Chondrocyte (in vitro differentiated cells): Measurements from ENCODE around the gene PI4KA. TPM values are rescaled to one million over a fixed set of nuclear protein-coding genes. Genes with fewer than 3 reads are reported as not detected.
A peak's percentile ranks its signal among the peaks of the same experiment; 100 is the strongest.

Experiments
- DNase-seq: peaks from one replicate; pipeline ENCODE4 v3.0.0; 2021; ENCODE audit warnings: mixed read lengths, low spot score
- H3K27ac Mint-ChIP-seq: one replicate; pipeline ENCODE4 v1.8.0; 2021; ENCODE audit warnings: mild to moderate bottlenecking, moderate library complexity, mixed read lengths; ENCODE audit not compliant: unreplicated experiment
- H3K27me3 Mint-ChIP-seq: 2 replicates; pipeline ENCODE4 v1.8.0; 2021; ENCODE audit warnings: low read depth, mixed read lengths
- H3K36me3 Mint-ChIP-seq: 2 replicates; pipeline ENCODE4 v1.8.0; 2021; ENCODE audit warnings: low read depth, mixed read lengths
- H3K4me1 Mint-ChIP-seq: 2 replicates; pipeline ENCODE4 v1.8.0; 2021; ENCODE audit warnings: low read depth, mild to moderate bottlenecking, mixed read lengths
- H3K4me3 Mint-ChIP-seq: one replicate; pipeline ENCODE4 v1.8.0; 2021; ENCODE audit warnings: mild to moderate bottlenecking, moderate library complexity, mixed read lengths; ENCODE audit not compliant: unreplicated experiment
- H3K9me3 Mint-ChIP-seq: 2 replicates; pipeline ENCODE4 v1.8.0; 2021; ENCODE audit warnings: low read depth, mixed read lengths
- total RNA-seq: library from RNA; stranded (reverse); gene quantifications from 3 replicates; pipeline ENCODE4 v1.2.1, GENCODE V29; 2021
- TF ChIP-seq, protein P1 (sequence below): fragments of 200-600 bp; sonication (generic); IDR thresholded peaks from 2 replicates; pipeline ENCODE4 v1.5.0; 2021; ENCODE audit warnings: antibody characterized with exemption, mild to moderate bottlenecking, moderate library complexity

PI4KA gene
- total RNA-seq, 1 donor from 2014 or later, result 68.3 TPM

DNA sequence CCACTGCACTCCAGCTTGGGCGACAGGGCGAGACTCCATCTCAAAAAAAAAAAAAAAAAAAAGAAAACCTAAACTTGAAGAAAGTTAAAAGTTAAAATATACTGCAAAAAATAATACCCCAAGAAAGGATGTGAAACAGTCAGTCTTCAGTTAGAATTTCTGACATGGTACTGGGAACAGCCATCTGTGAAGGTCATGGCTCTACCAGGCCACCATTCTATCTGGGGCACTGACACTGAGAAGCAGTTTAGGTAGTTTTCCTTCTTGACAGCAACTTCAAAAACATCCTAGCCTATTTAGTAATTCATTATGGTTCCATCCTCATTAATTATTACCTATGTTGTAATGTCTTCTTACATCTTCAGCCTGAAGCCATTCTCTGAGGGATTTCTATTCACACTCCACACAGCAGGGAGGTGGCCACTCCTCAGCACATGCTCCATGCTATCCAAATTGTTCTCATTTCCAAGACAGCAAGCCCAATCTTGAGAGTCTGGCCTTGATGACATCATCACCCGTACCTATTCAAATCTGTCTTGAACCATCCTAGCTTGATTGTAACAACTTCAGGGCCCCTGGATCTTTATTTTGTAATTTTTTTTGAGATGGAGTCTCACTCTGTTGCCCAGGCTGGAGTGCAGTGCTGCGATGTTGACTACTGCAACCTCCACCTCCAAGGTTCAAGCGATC is 46.5 kb downstream of the PI4KA start:
- Mint-ChIP-seq H3K27ac (no peak overlapping the region), H3K4me1 (peaks cover 6% of the 10 kb centered on the region), H3K9me3 (no peaks in the 10 kb centered on the region), H3K36me3 (peaks cover 48% of the 10 kb centered on the region), H3K4me3 (no peak overlapping the region), H3K27me3 (no peaks in the 10 kb centered on the region)
- no peak for DNase-seq
- TF ChIP-seq, protein P1, sequence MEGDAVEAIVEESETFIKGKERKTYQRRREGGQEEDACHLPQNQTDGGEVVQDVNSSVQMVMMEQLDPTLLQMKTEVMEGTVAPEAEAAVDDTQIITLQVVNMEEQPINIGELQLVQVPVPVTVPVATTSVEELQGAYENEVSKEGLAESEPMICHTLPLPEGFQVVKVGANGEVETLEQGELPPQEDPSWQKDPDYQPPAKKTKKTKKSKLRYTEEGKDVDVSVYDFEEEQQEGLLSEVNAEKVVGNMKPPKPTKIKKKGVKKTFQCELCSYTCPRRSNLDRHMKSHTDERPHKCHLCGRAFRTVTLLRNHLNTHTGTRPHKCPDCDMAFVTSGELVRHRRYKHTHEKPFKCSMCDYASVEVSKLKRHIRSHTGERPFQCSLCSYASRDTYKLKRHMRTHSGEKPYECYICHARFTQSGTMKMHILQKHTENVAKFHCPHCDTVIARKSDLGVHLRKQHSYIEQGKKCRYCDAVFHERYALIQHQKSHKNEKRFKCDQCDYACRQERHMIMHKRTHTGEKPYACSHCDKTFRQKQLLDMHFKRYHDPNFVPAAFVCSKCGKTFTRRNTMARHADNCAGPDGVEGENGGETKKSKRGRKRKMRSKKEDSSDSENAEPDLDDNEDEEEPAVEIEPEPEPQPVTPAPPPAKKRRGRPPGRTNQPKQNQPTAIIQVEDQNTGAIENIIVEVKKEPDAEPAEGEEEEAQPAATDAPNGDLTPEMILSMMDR, result no peak

DNA sequence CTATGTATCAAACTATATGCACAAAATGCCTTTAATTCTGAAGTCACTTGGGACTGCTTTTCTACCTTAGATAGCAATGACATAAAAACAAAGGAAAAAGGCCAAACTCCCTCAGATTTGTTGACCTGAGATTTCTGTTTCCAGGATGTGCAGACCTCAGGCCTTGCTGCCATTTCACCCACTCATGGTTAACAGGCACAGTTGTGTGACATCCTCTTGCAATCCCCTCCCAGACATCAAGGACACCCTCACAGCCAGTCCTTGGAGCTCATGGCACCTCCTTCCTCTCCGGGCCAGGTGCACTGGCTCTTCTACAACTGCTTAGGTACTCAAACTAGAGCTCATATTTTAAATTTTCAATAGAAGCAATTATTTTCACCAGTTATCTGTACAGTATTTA is 47.4 kb downstream of the PI4KA start:
- H3K4me3 Mint-ChIP-seq, result no peak overlapping the region
- H3K9me3 Mint-ChIP-seq, result no peaks in the 10 kb centered on the region
- H3K36me3 Mint-ChIP-seq, result peaks cover 47% of the 10 kb centered on the region
- no peaks in the 10 kb centered on the region for H3K27me3 Mint-ChIP-seq
- DNase-seq, result no peak
- H3K4me1 Mint-ChIP-seq, result peaks cover 8% of the 10 kb centered on the region
- TF ChIP-seq, protein P1, result no peak
- H3K27ac Mint-ChIP-seq, result no peak overlapping the region

DNA sequence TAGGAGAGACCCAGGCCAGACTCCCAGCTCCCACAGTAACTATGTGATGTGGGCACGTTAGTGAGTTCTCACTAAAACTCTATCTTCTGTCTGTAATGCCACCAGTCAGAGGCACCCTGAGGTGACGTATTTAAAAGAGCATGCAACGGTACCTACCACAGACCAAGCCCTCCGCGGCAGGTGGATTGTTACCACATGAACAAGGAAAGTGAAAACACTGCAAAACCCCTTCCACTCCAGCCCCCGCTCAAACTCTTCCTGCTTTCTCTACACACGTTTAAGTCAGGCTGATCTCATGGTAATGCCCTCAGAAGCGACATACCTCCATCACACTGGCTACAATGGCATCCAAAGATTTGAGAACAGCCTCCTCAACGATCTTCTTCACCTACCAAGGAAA is 48.0 kb downstream of the PI4KA start:
- Mint-ChIP-seq H3K4me3 (no peak overlapping the region), H3K27ac (no peak overlapping the region), H3K4me1 (peaks cover 13% of the 10 kb centered on the region), H3K9me3 (no peaks in the 10 kb centered on the region), H3K27me3 (no peaks in the 10 kb centered on the region), H3K36me3 (peaks cover 48% of the 10 kb centered on the region)
- DNase-seq, result no peak
- TF ChIP-seq, protein P1, result no peak

DNA sequence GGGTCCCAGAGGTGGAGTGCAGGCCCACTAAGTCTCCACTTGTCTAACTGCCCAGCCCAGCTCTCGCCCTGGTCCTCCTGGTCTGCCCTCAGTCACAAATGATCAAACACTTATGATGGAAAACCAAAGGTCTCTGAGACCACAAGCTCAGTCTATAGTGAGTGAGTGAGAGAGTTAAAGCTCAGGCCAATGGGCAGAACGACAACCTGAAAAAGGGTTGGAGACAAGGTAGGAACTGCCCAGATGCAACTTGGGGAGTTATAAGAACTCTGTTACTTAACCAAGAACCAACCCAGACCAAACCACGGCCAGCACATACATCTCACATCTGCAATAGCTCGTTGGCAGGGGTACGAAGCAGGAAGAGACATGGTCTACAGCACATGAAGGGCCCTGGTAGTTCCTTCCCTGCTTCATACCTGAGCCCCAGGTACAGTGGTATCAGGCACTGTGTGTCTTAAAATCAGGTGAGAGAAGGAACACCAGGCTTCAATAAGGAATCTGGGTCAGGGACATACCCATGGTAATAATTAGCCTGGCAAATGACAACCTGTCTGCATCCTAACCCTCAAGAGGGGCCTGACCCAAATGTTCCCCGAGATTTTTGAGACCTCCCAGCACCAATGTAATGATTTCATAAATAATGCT is 48.9 kb downstream of the PI4KA start:
- H3K9me3 Mint-ChIP-seq, result no peaks in the 10 kb centered on the region
- H3K4me3 Mint-ChIP-seq, result no peak overlapping the region
- peaks cover 44% of the 10 kb centered on the region for H3K36me3 Mint-ChIP-seq
- TF ChIP-seq, protein P1, result no peak
- H3K27me3 Mint-ChIP-seq, result no peaks in the 10 kb centered on the region
- H3K4me1 Mint-ChIP-seq, result peaks cover 13% of the 10 kb centered on the region
- DNase-seq, result no peak
- H3K27ac Mint-ChIP-seq, result no peak overlapping the region

DNA sequence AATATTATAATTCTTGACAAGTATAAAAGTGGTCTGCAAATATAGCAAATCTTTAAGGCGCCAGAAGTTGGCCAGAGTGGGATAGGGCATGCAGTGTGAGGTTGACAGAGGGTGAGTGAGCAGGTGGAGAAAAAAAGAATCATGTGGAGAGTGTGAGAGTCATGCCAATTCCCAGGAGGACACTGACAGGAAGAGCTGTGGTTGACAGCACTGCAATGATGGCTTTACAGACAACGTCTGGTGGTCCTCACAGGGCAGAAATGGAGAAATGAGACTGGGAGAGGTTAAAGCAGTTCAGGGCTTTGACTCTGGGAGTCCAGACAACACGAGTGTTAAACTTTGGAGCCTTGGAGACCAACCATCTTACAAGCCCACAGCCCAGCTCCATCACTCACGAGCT is 49.8 kb downstream of the PI4KA start:
- Mint-ChIP-seq H3K4me1 (peaks cover 13% of the 10 kb centered on the region), H3K27ac (peak overlapping the region; percentile 42), H3K4me3 (no peak overlapping the region), H3K27me3 (no peaks in the 10 kb centered on the region), H3K36me3 (peaks cover 48% of the 10 kb centered on the region), H3K9me3 (no peaks in the 10 kb centered on the region)
- no peak for DNase-seq
- TF ChIP-seq, protein P1, result no peak
